MCF 10A (cell line): ENCODE data around the gene RAB6B. TPM values are rescaled to one million over a fixed set of nuclear protein-coding genes. Genes with fewer than 3 reads are reported as not detected.

ENCODE experiments used
- BruUV-seq: library from RNA; stranded (reverse); fragments of 400-500 nt; replicated peaks from 2 replicates; lab custom pipeline; 2021; lab: Mats Ljungman, UMichigan
- CTCF ChIA-PET: fragments of 300-600 bp; sonication (Branson Sonifier 250); formaldehyde crosslinking; extraction: SDS; loops from one replicate; lab custom pipeline; 2021; ENCODE audit warnings: antibody characterized with exemption, inconsistent platforms; lab: Yijun Ruan, JAX
- POLR2A ChIA-PET: fragments of 300-600, 350-650 bp; sonication (Branson Sonifier 250); formaldehyde crosslinking; extraction: SDS; loops from one replicate; lab custom pipeline; 2020; ENCODE audit warnings: antibody characterized with exemption, inconsistent platforms; lab: Yijun Ruan, JAX
- DNase-seq: peaks from one replicate; pipeline ENCODE4 v3.0.0-alpha.2; 2018; ENCODE audit not compliant: unreplicated experiment
- H3K27ac Mint-ChIP-seq: one replicate; pipeline ENCODE4 v1.8.0; 2022; ENCODE audit warnings: mild to moderate bottlenecking, low read depth, mixed read lengths; ENCODE audit not compliant: unreplicated experiment
- H3K27me3 Mint-ChIP-seq: one replicate; pipeline ENCODE4 v1.8.0; 2022; ENCODE audit warnings: mixed read lengths; ENCODE audit not compliant: insufficient read depth, unreplicated experiment
- H3K36me3 Mint-ChIP-seq: one replicate; pipeline ENCODE4 v1.8.0; 2022; ENCODE audit warnings: mild to moderate bottlenecking, moderate library complexity, mixed read lengths; ENCODE audit not compliant: insufficient read depth, unreplicated experiment
- H3K4me1 Mint-ChIP-seq: one replicate; pipeline ENCODE4 v1.8.0; 2022; ENCODE audit warnings: mixed read lengths; ENCODE audit not compliant: insufficient read depth, unreplicated experiment
- H3K4me3 Mint-ChIP-seq: one replicate; pipeline ENCODE4 v1.8.0; 2022; ENCODE audit warnings: mild to moderate bottlenecking, moderate library complexity, mixed read lengths; ENCODE audit not compliant: unreplicated experiment
- H3K9me3 Mint-ChIP-seq: one replicate; pipeline ENCODE4 v1.8.0; 2022; ENCODE audit warnings: mixed read lengths; ENCODE audit not compliant: unreplicated experiment
- intact Hi-C: fragments of 100-400 bp; cut with micrococcal nuclease; formaldehyde crosslinking; loops from 2 replicates; pipeline ENCODE4 v1.14.1; 2022
- total RNA-seq: library from RNA; stranded (reverse); gene quantifications from 2 replicates; pipeline ENCODE4 v1.2.3, GENCODE V29; 2022
- TF ChIP-seq, protein P1 (sequence below): fragments of 200-600 bp; IDR thresholded peaks from one replicate; pipeline ENCODE4 v1.8.0; 2022; ENCODE audit warnings: antibody characterized with exemption, mild to moderate bottlenecking; ENCODE audit not compliant: unreplicated experiment

Gene RAB6B
- total RNA-seq, 1 experiment from 2014 or later, result 1.1 TPM

DNA sequence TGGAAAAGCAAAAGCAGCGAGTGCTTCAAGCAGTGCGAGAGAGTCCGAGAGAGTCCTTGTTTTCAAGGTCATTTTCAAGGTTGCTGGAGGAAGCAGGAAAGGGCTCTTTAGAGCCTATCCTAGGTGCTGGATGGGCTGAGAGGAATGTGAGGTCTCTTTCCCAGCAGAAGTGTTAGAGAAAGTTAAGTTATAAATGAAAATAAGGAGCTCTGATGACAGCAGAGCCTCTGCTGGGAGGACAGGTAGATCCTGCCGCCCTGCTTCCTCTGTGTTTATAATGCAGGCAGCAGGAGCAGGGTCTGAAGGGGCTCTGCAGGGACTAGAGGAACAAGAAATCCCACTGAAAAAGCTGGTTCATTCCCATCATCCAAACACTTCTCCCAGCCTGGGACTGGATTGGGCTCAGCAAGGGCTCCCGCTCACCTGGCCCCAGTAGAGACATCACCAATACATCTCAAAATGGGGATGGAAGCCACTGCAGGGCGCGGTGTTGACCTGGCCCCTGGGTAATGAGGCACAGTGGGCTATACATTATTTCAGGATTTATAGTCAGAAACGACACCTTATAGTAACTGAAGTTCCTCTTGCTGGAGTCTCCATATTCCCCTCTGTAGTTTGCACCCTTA lies 41.5 kb upstream of the RAB6B start:
- no peak overlapping the region for H3K27ac Mint-ChIP-seq
- H3K27me3 Mint-ChIP-seq, result no peaks in the 10 kb centered on the region
- no peaks in the 10 kb centered on the region for H3K36me3 Mint-ChIP-seq
- DNase-seq, result no peak
- intact Hi-C loops, result loop anchor here (10.0 kb wide), 1 partner anchor 228 kb away; no protein-coding TSS in a partner anchor
- POLR2A ChIA-PET, result interaction anchor here (0.5 to 0.7 kb wide), 2 partner anchors 104 to 301 kb away, joined by 3 read pairs; no protein-coding TSS in a partner anchor
- CTCF ChIA-PET, result interaction anchor here (0.9 to 2.7 kb wide), 9 partner anchors 8 to 308 kb away, joined by 3 to 21 read pairs (median 4); no protein-coding TSS in a partner anchor
- peaks cover 9% of the 10 kb centered on the region for H3K4me1 Mint-ChIP-seq
- no TSS peak for BruUV-seq
- H3K9me3 Mint-ChIP-seq, result no peaks in the 10 kb centered on the region
- TF ChIP-seq, protein P1, sequence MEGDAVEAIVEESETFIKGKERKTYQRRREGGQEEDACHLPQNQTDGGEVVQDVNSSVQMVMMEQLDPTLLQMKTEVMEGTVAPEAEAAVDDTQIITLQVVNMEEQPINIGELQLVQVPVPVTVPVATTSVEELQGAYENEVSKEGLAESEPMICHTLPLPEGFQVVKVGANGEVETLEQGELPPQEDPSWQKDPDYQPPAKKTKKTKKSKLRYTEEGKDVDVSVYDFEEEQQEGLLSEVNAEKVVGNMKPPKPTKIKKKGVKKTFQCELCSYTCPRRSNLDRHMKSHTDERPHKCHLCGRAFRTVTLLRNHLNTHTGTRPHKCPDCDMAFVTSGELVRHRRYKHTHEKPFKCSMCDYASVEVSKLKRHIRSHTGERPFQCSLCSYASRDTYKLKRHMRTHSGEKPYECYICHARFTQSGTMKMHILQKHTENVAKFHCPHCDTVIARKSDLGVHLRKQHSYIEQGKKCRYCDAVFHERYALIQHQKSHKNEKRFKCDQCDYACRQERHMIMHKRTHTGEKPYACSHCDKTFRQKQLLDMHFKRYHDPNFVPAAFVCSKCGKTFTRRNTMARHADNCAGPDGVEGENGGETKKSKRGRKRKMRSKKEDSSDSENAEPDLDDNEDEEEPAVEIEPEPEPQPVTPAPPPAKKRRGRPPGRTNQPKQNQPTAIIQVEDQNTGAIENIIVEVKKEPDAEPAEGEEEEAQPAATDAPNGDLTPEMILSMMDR, result no peak
- no peak overlapping the region for H3K4me3 Mint-ChIP-seq

DNA sequence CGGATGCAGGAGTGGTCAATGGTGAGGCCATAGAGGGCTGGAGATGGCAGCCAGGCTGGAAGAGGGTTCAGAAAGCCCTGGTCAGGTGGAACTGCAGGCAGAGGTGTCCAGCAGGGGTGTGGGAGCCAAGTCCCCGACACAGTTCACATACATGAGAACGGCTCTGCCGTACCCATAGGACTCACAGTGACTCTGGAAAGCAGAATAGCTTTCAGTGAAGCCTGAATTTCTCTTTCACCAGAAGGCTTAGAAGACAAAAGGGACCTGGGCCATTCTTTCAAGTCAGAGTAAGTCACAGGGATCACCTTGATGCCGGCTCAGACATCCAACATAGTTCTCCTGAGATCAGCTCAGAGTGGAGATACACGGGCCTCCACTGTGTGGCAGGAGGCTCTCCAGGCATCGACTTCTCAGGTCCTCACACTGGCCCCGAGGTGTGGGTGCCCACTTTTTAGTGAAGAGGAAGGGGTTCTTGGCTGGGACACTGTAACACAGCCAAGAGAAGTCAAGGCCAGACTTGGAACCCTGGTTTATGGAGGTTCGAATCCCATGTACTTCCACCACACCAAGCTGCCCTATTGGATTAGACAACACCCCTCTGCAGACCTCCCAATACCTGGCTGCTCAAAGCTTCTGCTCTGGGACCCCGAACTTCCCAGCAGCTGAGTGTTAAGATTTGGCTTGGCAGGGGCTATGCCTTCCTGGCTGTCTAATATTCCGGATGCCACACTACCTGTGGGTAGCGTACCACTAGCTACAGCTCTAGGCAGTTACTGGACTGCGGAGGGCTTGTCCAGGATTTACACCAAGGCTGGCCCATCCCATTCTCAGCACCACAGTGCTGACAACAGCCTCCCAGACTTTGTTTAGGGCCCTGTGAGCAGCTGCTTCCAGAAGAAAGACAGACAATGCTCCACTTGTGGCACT lies 40.4 kb upstream of the RAB6B start:
- Mint-ChIP-seq H3K27ac (no peak overlapping the region), H3K4me3 (no peak overlapping the region), H3K9me3 (no peaks in the 10 kb centered on the region), H3K27me3 (no peaks in the 10 kb centered on the region), H3K4me1 (peaks cover under 1% of the 10 kb centered on the region), H3K36me3 (no peaks in the 10 kb centered on the region)
- no TSS peak for BruUV-seq
- TF ChIP-seq, protein P1, result no peak
- DNase-seq, result no peak
- intact Hi-C loops, result loop anchor here (10.0 kb wide), 1 partner anchor 229 kb away; no protein-coding TSS in a partner anchor
- POLR2A ChIA-PET, result interaction anchor here (0.5 kb wide), 1 partner anchor 302 kb away, joined by 3 read pairs; no protein-coding TSS in a partner anchor
- CTCF ChIA-PET, result interaction anchor here (0.6 to 2.7 kb wide), 12 partner anchors 7 to 309 kb away, joined by 3 to 21 read pairs (median 4); no protein-coding TSS in a partner anchor

DNA sequence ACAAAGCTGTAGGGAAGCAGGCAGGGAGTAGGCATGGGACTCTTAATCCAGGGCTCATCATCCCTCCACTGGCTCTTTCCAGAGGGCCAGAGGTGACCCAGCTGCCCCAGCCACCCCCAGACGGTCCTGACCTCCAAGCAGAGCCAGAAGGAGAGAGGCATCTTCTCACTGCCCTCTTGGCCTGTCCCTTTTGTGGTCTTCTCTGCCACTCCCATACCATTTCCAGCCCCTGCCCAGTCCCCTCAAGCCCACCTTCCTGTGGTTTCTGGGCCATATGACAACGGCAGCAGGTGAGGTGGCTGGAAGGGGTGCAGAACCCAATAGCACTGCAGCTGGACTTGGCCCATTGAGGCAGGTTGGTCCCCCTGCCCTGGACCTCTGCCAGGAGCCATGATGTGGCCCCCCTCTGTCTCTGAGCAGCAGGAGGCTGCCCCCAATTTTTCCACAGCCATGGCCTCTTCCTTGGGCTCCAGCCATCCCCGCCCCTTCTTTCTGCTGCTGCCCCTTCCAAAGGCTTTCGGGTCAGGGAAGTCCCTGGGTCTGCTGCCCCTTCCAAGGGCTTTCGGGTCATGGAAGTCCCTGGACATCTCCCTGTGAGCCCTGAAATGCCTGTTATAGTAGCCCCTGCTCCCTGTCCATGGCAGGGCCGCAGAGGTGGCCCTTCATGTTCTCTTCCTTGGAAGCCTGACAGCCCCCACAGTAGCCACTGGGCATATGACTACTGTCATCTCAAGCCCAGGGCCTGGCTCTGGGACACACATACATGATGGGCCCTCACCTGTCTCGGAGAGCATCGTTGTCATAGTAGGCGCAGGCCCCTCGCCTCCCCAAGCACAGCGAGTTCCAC lies 39.5 kb upstream of the RAB6B start:
- DNase-seq, result no peak
- no peaks in the 10 kb centered on the region for H3K9me3 Mint-ChIP-seq
- CTCF ChIA-PET, result interaction anchor here (0.6 to 2.7 kb wide), 6 partner anchors 28 to 508 kb away, joined by 3 to 21 read pairs (median 5); no protein-coding TSS in a partner anchor
- H3K36me3 Mint-ChIP-seq, result no peaks in the 10 kb centered on the region
- BruUV-seq, result no TSS peak
- intact Hi-C loops, result loop anchor here (10.0 kb wide), 1 partner anchor 230 kb away; no protein-coding TSS in a partner anchor
- TF ChIP-seq, protein P1, result no peak
- H3K4me1 Mint-ChIP-seq, result no peaks in the 10 kb centered on the region
- H3K27me3 Mint-ChIP-seq, result no peaks in the 10 kb centered on the region
- no peak overlapping the region for H3K27ac Mint-ChIP-seq
- no peak overlapping the region for H3K4me3 Mint-ChIP-seq
- POLR2A ChIA-PET, result no interaction called here
